Adrenal gland (tissue), 12 donors: ENCODE measurements around the gene MTHFD1. TPM values are rescaled to one million over a fixed set of nuclear protein-coding genes. Genes with fewer than 3 reads are reported as not detected.

Experiments used
- DNase-seq, 7 donors: peaks; one replicate each; pipeline ENCODE4 v3.0.0-alpha.2; 2019 to 2020
- H3K27ac ChIP-seq, 5 donors: fragments of 200-600 bp; sonication (generic) in 4 of 5; 1 replicate in 3 of 5; 2 replicates in 2 of 5; pipeline versions ENCODE4 v1.5.1 to v1.8.0; 2016 to 2020; ENCODE audit warnings: mild to moderate bottlenecking in 1 of 5
- H3K27me3 ChIP-seq: fragments of 200-600 bp; 2 replicates; pipeline ENCODE4 v1.8.0; 2021
- H3K36me3 ChIP-seq, 2 donors: fragments of 200-600 bp; replicated peaks in 1 of 2; 1 replicate in 1 of 2; 2 replicates in 1 of 2; pipeline versions ENCODE4 v1.5.1 to v1.8.0; 2018 to 2022
- H3K4me1 ChIP-seq, 2 donors: fragments of 200-600 bp; replicated peaks in 1 of 2; 1 replicate in 1 of 2; 2 replicates in 1 of 2; pipeline versions ENCODE4 v1.5.1 to v1.8.0; 2018 to 2021
- H3K4me3 ChIP-seq, 4 donors: fragments of 200-600 bp; sonication (generic) in 3 of 4; one replicate each; pipeline ENCODE4 v1.5.1; 2016 to 2018
- H3K9me3 ChIP-seq, 3 donors: fragments of 200-600 bp; sonication (generic) in 1 of 3; replicated peaks in 1 of 3; 1 replicate in 2 of 3; 2 replicates in 1 of 3; pipeline versions ENCODE4 v1.5.1 to v1.8.0; 2016 to 2021
- CTCF ChIP-seq, 6 experiments: fragments of 450-650 bp in 4 of 6; fragments of 200-600 bp in 2 of 6; sonication (generic) in 1 of 6; IDR thresholded peaks; 1 replicate in 5 of 6; 2 replicates in 1 of 6; pipeline versions ENCODE4 v1.5.1 to v1.8.0; 2016 to 2021; ENCODE audit warnings: antibody characterized with exemption in 6 of 6, mild to moderate bottlenecking in 2 of 6, moderate library complexity in 1 of 6
- POLR2A ChIP-seq, 2 donors: fragments of 450-650 bp; IDR thresholded peaks; one replicate each; pipeline ENCODE4 v1.6.1; 2017; ENCODE audit warnings: antibody characterized with exemption in 2 of 2, mild to moderate bottlenecking in 2 of 2, moderate library complexity in 1 of 2
- WGBS, 4 donors: extraction: QIAGEN DNeasy Blood & Tissue Kit in 2 of 4; methylation state at CpG; one replicate each; pipeline versions ENCODE4 v1.1.5 to v1.1.7; 2013 to 2017; 5-methylcytosine and 5-hydroxymethylcytosine counted together
- intact Hi-C, 2 donors: fragments of 100-400 bp; cut with DNase I; formaldehyde crosslinking; loops; one replicate each; pipeline versions ENCODE4 v1.14.1 to v1.15.0; 2022 to 2023
- polyA plus RNA-seq, 3 donors: library from polyadenylated mRNA; stranded (reverse); fragments of 200-250 nt in 2 of 3; fragments of 350-450 nt in 1 of 3; fragmentation: Illumina TruSeq in 1 of 3; extraction: RNeasy Lipid Tissue Mini Kit (QIAGEN cat#74804) in 1 of 3; gene quantifications; one replicate each; pipeline ENCODE4 v1.2.3, GENCODE V29; 2013 to 2014
- small RNA-seq, 2 donors: library from RNA; depleted of rRNA; stranded (forward); fragments of <200 nt; gene quantifications; one replicate each; pipeline ENCODE3, GENCODE V24; 2016
- total RNA-seq, 9 donors: library from RNA; depleted of rRNA in 4 of 9; stranded (reverse); fragments of >200 nt in 4 of 9; fragments of 120-200 nt in 1 of 9; fragmentation: NEBNext Ultra II Directional in 1 of 9; extraction: Animal tissue kit (Norgen Biotek cat#: 25700) in 1 of 9; gene quantifications; one replicate each; pipeline versions ENCODE4 v1.1.0 to v1.2.4, GENCODE V29; 2013 to 2023
- donor health status: healthy with polysubstance abuse.
- donor health status: Bipolar disorder and iron deficiency.
- donor health status: DM: yes; HTN: yes; CAD: no.
- donor health status: DM: no; HTN: no; CAD: no.
- donor health status: DM: no; HTN: no; CAD: no.
- donor health status: DM: yes; HTN: yes; CAD: no.

Gene MTHFD1
- total and polyA plus RNA-seq, 12 donors, result 14.9 to 66.4 (median 38.0) TPM

GRCh38 chr14:64509036-64509435 lies 120.9 kb downstream of the MTHFD1 start:
- H3K36me3 ChIP-seq, result no peaks in the 10 kb centered on the region
- H3K9me3 ChIP-seq, result no peaks in the 10 kb centered on the region
- TF ChIP-seq POLR2A (IDR thresholded peaks at IDR 0.05), result no peak
- no peak for TF ChIP-seq CTCF (IDR thresholded peaks at IDR 0.05)
- intact Hi-C loops, result no loop called here
- WGBS, 4 donors, result 91 to 97% (median 93%) methylated on average over 8 of the region's 8 CpGs
- H3K4me3 ChIP-seq, result no peak overlapping the region
- no peak for DNase-seq
- H3K27me3 ChIP-seq, result no peaks in the 10 kb centered on the region
- H3K27ac ChIP-seq, result no peak overlapping the region
- peaks cover 17 to 70% of the 10 kb centered on the region in 2 donors for H3K4me1 ChIP-seq

Small RNA genes within 50 kb of the gene (small RNA-seq; reads per million reads assigned to genes)
- 0 reads per million in 2 donors for gene AL161756.2

Other genes with a start within 250 kb of the MTHFD1 start
- gene ESR2, start 94.0 kb upstream of the MTHFD1 start, total RNA-seq, result 10 to 100 TPM in 7 of 9 donors, 1 to 10 TPM in 2; 4.3 to 36.0 (median 21.9) TPM
- 1 to 10 TPM; 3.0 to 6.1 (median 5.0) TPM for gene ESR2, start 94.0 kb upstream of the MTHFD1 start, polyA plus RNA-seq
- gene AKAP5, start 77.1 kb downstream of the MTHFD1 start, total RNA-seq, result under 1 TPM; 0.06 to 0.78 (median 0.27) TPM
- gene AKAP5, start 77.1 kb downstream of the MTHFD1 start, polyA plus RNA-seq, result under 1 TPM; 0.10 to 0.38 (median 0.16) TPM
- gene ZBTB25, start 115.5 kb downstream of the MTHFD1 start, total RNA-seq, result 10 to 100 TPM in 6 of 9 donors, 1 to 10 TPM in 3; 4.4 to 17.2 (median 12.4) TPM
- 10 to 100 TPM in 1 of 3 donors, 1 to 10 TPM in 2; 5.7 to 11.6 (median 9.5) TPM for gene ZBTB25, start 115.5 kb downstream of the MTHFD1 start, polyA plus RNA-seq
- gene ZBTB1, start 116.4 kb downstream of the MTHFD1 start, total RNA-seq, result 10 to 100 TPM; 19.8 to 38.1 (median 31.4) TPM
- 10 to 100 TPM; 15.1 to 25.9 (median 19.4) TPM for gene ZBTB1, start 116.4 kb downstream of the MTHFD1 start, polyA plus RNA-seq
- gene HSPA2, start 152.4 kb downstream of the MTHFD1 start, total RNA-seq, result 10 to 100 TPM in 5 of 9 donors, 1 to 10 TPM in 4; 3.5 to 74.6 (median 16.5) TPM
- 1 to 10 TPM; 3.4 to 7.2 (median 5.1) TPM for gene HSPA2, start 152.4 kb downstream of the MTHFD1 start, polyA plus RNA-seq
- 1 to 10 TPM in 4 of 9 donors, under 1 TPM in 5; 0.27 to 2.0 (median 0.95) TPM for gene PPP1R36, start 161.6 kb downstream of the MTHFD1 start, total RNA-seq
- 1 to 10 TPM in 1 of 3 donors, under 1 TPM in 2; 0.67 to 2.2 (median 0.90) TPM for gene PPP1R36, start 161.6 kb downstream of the MTHFD1 start, polyA plus RNA-seq